Measurements from ENCODE around the gene RAPH1.

The RAPH1 gene

GRCh38 chr2:203359450-203359849 lies 175.7 kb downstream of the RAPH1 start:
- no peak for TF ChIP-seq CTCF (IDR thresholded peaks at IDR 0.05)

- no peak for TF ChIP-seq CTCF (IDR thresholded peaks at IDR 0.05)
These were observed 180.1 kb downstream of the RAPH1 start for GRCh38 chr2:203354966-203355365.

- TF ChIP-seq CTCF (IDR thresholded peaks at IDR 0.05), result no peak
These were observed 182.4 kb downstream of the RAPH1 start for GRCh38 chr2:203352604-203353255.

- TF ChIP-seq CTCF (IDR thresholded peaks at IDR 0.05), result no peak
These were observed 187.7 kb downstream of the RAPH1 start for GRCh38 chr2:203347375-203347774.

GRCh38 chr2:203346612-203347011 lies 188.5 kb downstream of the RAPH1 start:
- no peak for TF ChIP-seq CTCF (IDR thresholded peaks at IDR 0.05)

GRCh38 chr2:203344667-203345066 lies 190.4 kb downstream of the RAPH1 start:
- TF ChIP-seq CTCF (IDR thresholded peaks at IDR 0.05), result no peak
